GM23248 (cell line): ENCODE data around the gene PEX16.

Experiments used
- EZH2 ChIP-seq: fragments of 200-600 bp; sonication (generic); IDR thresholded peaks from 2 replicates; pipeline ENCODE4 v1.6.1; 2018; ENCODE audit warnings: antibody characterized with exemption, mild to moderate bottlenecking; ENCODE audit not compliant: insufficient read depth, poor library complexity, severe bottlenecking
- EZH2phosphoT487 ChIP-seq: fragments of 200-600 bp; sonication (generic); IDR thresholded peaks from 2 replicates; pipeline ENCODE4 v1.6.1; 2018; ENCODE audit warnings: antibody characterized with exemption, moderate library complexity, mild to moderate bottlenecking, low read depth; ENCODE audit not compliant: insufficient read depth

GRCh38 chr11:45900916-45901617 is 16.6 kb downstream of the PEX16 start:
- TF ChIP-seq EZH2 (no peak), EZH2phosphoT487 (no peak)
